Left hindlimb (tissue), 1 donor: ENCODE data around the gene ERLEC1.
"Not testable (repeated sequence)": the region's sequence is repeated elsewhere in the genome, so short reads cannot be mapped to it uniquely, and the experiment has no call there.

Experiments used
- DNase-seq: peaks from one replicate; pipeline ENCODE4 v3.0.0-alpha.2; 2018

Gene ERLEC1

DNA sequence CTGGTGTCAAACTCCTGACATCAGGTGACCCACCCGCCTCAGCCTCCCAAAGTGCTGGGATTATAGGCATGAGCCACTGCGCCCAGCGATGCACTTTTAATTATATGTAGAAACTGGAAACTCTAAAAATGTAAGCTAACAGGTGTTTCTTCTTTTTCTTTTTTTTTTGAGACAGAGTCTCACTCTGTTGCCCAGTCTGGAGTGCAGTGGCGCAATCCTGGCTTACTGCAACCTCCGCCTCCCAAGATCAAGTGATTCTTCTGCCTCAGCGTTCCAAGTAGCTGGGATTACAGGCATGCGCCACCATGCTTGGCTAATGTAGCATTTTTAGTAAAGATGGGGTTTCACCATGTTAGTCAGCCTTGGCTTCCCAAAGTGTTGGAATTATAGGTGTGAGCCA, 54.8 kb downstream of the ERLEC1 start:
- not testable (repeated sequence) for DNase-seq

- DNase-seq = no peak
Observed at GRCh38 chr2:53842891-53843290, 56.0 kb downstream of the ERLEC1 start.

- DNase-seq = no peak
Observed at GRCh38 chr2:53843595-53843994, 56.8 kb downstream of the ERLEC1 start.

GRCh38 chr2:53848062-53848461, 61.2 kb downstream of the ERLEC1 start:
- DNase-seq = no peak

DNA sequence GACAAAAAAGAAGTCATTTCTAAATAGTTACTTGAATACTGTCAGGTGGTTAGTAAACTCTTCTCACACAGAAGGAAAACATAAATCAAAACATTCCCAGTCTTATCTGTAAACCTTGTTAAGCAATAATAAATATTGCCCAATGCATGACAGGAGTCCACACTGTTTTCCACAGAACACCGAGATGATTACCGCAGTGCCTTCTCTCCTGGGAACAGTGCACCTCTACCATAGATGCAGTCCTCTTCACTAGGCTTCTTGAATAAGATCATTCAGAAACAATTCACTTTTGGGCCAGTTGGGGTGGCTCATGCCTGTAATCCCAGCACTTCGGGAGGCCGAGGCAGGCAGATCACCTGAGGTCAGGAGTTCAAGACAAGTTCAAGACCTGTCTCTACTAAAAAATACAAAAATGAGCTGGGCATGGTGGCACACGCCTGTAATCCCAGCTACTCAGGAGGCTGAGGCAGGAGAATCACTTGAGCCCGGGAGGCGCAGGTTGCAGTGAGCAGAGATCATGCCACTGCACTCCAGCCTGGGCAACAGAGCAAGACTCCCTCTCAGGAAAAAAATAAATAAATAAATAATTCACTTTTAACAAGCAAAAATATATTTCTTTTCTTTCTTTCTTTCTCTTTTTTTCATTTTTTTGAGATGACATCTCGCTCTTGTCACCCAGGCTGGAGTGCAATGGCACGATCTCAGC, 64.4 kb downstream of the ERLEC1 start:
- not testable (repeated sequence) for DNase-seq

- DNase-seq = no peak
Observed at GRCh38 chr2:53852532-53852931, 65.7 kb downstream of the ERLEC1 start.

DNA sequence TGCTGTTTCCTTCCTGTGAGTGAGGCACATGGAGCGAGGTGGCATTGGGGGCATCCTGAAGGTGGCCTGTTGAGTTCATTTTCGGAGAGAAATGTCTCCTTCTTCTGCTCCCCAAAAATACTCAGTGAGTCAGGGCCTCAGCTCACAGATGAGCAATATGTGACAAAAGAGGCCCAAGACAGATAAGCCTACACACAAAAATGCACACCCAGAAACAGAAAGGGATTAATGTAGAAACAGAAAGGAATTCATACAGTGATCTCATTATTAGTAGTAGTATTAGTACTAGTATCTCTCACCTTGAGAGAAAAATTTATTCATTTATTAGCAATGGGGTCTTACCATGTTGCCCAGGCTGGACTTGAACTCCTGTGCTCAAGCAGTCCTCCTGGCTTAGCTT, 67.8 kb downstream of the ERLEC1 start:
- DNase-seq = no peak

DNA sequence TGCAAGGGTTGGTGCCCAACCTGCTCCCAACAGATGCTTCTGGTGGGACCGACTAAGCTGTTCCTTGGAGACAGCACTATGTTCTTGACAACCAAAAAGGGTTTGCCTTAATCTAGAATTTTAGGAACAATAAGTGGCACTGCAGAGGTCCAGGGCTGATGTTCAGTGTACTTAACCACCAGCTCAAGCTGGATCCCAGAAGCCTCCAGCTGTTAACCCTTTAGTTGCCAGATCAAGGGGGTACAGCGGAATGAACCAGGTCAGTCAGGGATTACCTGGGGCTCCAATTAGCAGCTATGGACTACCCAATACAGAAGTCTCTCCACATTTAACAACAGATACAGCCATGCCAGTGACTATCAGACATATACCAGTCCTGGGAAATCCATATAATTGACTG, 69.4 kb downstream of the ERLEC1 start:
- no peak for DNase-seq

DNA sequence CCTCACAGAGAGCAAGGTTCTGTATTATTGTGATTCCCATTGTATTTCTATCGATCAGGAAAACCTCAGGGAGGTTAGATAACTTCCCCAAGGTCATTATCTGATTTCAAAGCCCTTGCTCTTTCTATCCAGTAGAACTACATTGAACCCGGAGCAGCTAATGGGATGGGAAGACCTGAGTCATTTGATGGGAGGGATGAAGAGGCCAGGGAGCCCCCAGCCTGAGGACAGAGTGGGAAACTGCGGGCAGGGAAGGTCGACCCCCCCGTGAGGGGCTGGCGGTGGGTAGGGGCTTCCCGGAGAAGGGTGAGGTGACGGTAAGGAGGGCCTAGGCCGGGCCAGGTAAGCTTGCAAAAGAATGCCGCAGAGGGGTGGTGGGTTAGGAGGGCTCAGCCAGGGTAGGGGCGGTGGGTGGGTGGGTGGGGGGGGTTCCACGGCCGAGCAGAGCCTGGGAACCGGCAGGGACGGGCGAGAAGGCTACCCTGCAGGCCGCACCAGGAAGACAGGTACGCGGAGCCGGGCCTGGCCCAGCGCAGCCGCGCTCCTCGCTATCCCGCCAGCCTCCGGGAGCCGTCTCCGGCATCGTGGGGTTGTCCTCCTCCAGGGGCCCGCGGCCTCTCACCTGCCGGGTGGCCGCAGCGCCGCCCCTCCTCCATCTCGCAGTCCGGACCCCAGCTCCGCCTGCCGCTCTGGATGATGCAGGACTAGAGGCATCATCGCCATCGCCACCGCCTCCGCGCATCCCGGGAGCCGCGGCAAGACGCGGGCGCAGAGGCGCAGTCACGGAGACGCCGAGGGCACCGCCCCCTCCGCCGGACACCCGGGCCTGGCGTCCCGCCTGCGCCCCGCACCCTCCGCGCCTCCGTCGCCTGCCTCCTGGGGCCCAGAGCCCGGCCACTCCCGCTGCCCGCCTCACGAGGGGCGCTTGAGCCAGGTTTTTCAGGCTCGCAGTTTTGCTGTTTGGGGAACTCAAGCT, 72.7 kb downstream of the ERLEC1 start, which contains the start of gene GPR75:
Gene GPR75, minus strand, starts transcription at position 762 of the 976 bp plus-strand sequence. CDS start 5,211 bp downstream, outside the sequence.
- peak; percentile 43 for DNase-seq

DNA sequence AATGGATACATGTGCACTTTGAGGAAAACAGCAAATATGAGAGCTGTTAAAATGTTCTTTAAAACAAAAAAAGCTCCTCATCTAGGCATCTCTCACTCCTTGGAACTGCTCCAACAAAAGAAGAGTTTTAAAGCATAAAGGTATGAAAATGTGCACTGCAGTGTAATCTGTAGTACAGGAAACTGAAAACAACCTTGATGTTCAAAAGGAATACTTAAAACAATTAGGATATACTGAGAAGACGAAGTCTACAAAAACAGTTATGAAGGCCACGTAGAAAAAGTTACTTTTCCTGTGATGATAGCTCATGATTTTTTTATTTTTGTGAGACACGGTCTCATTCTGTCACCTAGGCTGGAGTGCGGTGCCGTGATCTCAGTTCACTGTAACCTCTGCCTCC, 75.0 kb downstream of the ERLEC1 start:
- DNase-seq = no peak

DNA sequence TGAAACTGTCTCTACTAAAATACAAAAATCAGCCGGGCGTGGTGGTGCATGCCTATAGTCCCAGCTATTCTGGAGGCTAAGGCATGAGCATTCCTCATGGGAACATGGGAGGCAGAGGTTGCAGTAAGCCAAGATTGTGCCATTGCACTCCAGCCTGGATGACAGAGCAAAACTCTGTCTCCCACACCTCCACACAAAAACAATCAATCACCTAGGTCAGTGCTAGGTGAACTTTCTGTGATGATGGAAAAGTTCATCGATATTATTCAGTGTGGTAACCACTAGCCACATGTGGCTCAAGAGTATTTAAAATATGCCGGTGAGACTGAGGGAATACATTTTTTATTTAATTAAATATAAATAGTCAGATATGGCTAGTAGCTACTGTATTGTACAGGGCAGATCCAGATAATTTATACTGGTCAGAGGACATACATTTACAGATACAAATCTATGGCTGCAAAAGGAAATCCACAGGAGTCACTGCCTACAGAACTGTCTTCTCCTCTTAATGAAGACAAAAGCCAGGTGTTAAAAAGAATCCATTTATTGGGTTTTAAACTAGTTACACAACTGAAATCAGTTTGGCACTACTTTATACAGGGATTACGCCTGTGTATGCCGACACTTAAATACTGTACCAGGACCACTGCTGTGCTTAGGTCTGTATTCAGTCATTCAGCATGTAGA, 76.8 kb downstream of the ERLEC1 start:
- no peak for DNase-seq

- no peak for DNase-seq
Observed at GRCh38 chr2:53865264-53865663, 78.4 kb downstream of the ERLEC1 start.

DNA sequence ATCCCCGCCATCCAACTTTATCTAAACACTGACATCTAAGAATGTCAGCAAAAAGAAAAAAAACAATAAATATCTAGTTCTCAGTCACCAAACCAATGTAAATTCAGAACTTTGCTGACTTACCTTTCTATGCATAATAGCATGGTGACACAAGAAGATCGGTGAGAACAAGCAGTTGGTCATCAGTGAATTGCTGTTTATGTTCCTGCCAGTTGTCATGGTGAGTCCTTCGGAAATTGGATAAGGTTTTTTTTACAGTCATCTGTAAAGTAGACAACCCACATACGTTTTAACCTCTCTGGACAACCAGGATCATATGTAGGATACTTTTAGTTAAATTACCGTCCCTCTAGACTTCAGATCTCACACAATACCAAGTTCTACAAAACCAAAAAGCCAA, 79.1 kb downstream of the ERLEC1 start:
- DNase-seq = no peak

- DNase-seq = no peak
Observed at GRCh38 chr2:53867169-53867568, 80.3 kb downstream of the ERLEC1 start.

- DNase-seq = no peak
Observed at GRCh38 chr2:53867773-53868172, 80.9 kb downstream of the ERLEC1 start.
